Epithelial cell of esophagus (primary cell): ENCODE measurements around the gene CARD11.
A peak's percentile ranks its signal among the peaks of the same experiment; 100 is the strongest.

ENCODE experiments used
- DNase-seq: peaks from one replicate; pipeline ENCODE4 v3.0.0; 2010; ENCODE audit warnings: low read depth
- H3K4me3 ChIP-seq: 2 replicates; pipeline ENCODE4 v1.5.1; 2011; ENCODE audit warnings: mild to moderate bottlenecking, low read length, control low read depth
- CTCF ChIP-seq: IDR thresholded peaks from 2 replicates; pipeline ENCODE4 v1.5.1; 2011; ENCODE audit warnings: low read depth, mild to moderate bottlenecking, low read length, control low read depth, inconsistent platforms; ENCODE audit not compliant: insufficient read depth; ENCODE audit errors: missing control alignments

The CARD11 gene

GRCh38 chr7:3033581-3033980, 10.1 kb downstream of the CARD11 start:
- no peak overlapping the region for H3K4me3 ChIP-seq
- TF ChIP-seq CTCF = no peak
- no peak for DNase-seq

GRCh38 chr7:3033136-3033535, 10.5 kb downstream of the CARD11 start:
- no peak for TF ChIP-seq CTCF
- no peak for DNase-seq
- H3K4me3 ChIP-seq = no peak overlapping the region

DNA sequence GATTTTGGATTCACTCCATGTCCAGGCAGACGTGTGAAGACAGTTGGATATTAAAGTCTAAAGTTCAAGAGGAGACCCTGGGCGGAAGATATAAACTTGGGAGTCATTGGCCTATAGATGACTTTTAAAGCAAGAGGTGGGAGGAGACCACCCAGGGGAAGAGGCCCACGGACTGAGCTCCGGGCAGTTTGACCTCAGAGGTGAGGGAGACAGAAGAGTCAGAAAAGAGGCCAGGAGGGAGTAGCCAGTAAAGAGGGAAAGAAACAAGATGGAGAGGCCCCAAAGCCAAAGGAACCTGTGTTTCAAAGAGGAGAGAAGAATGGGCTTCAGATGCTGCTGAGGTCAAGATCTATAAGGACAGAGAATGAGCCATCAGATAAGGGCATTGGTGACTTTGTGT, 11.4 kb downstream of the CARD11 start:
- H3K4me3 ChIP-seq = no peak overlapping the region
- no peak for DNase-seq
- TF ChIP-seq CTCF = no peak

DNA sequence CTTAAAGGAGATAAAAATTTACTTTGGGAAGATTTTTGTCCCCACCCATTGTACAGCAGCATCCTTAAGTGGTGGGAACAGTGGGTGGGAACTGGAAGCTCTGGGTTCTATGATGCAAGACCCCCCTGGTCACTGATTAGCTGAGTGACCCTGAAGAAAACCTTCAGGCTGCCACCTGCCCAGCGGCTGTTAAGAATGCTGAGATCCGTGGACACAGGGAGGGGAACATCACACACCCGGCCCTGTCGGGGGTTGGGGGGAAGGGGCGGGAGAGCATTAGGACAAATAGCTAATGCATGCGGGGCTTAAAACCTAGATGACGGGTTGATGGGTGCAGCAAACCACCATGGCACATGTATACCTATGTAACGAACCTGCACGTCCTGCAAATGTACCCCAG, 14.5 kb downstream of the CARD11 start:
- H3K4me3 ChIP-seq = no peak overlapping the region
- TF ChIP-seq CTCF = no peak
- no peak for DNase-seq

GRCh38 chr7:3028758-3029093, 14.9 kb downstream of the CARD11 start:
- no peak for DNase-seq

GRCh38 chr7:3028071-3028757, 15.5 kb downstream of the CARD11 start:
- TF ChIP-seq CTCF = no peak
- peak; percentile 85 for DNase-seq
- H3K4me3 ChIP-seq = peak overlapping the region; percentile 14

More at GRCh38 chr7:3028758-3029093, 14.9 kb downstream of the CARD11 start:
- no peak overlapping the region for H3K4me3 ChIP-seq
- no peak for TF ChIP-seq CTCF
